OCI-LY3 (cell line): ENCODE data around the gene POLK.

ENCODE experiments used
- H2AFZ ChIP-seq: fragments of 200-600, 300-600 bp; shearing (Covaris generic); 2 replicates; pipeline ENCODE4 v1.6.0; 2014; ENCODE audit warnings: antibody characterized with exemption, low read depth, low read length
- H3K27ac ChIP-seq: fragments of 200-600, 300-600 bp; sonication (generic); 2 replicates; pipeline ENCODE4 v1.5.1; 2014; ENCODE audit warnings: mild to moderate bottlenecking, low read length, moderate library complexity, mixed read lengths
- H3K27me3 ChIP-seq: fragments of 200-600, 300-600 bp; sonication (generic); 2 replicates; pipeline ENCODE4 v1.6.1; 2014; ENCODE audit warnings: low read depth, low read length, mixed read lengths
- H3K36me3 ChIP-seq: fragments of 200-600, 300-600 bp; sonication (generic); replicated peaks from 2 replicates; pipeline ENCODE3; 2014; ENCODE audit warnings: low read depth, low read length, mixed read lengths
- H3K4me1 ChIP-seq: fragments of 300-600, 200-600 bp; sonication (generic); 2 replicates; pipeline ENCODE4 v1.6.1; 2014; ENCODE audit warnings: low read length, mixed read lengths
- H3K4me2 ChIP-seq: fragments of 200-600, 300-600 bp; sonication (generic); 2 replicates; pipeline ENCODE4 v1.6.1; 2014; ENCODE audit warnings: low read length, mixed read lengths
- H3K4me3 ChIP-seq: fragments of 300-600, 200-600 bp; sonication (generic); 2 replicates; pipeline ENCODE4 v1.5.1; 2014; ENCODE audit warnings: antibody characterized with exemption, mild to moderate bottlenecking, low read length, moderate library complexity
- H3K79me2 ChIP-seq: fragments of 300-600, 200-600 bp; shearing (Covaris generic); 2 replicates; pipeline ENCODE4 v1.6.1; 2014; ENCODE audit warnings: mild to moderate bottlenecking, low read length, mixed read lengths
- H3K9ac ChIP-seq: fragments of 300-600, 200-600 bp; shearing (Covaris generic); 2 replicates; pipeline ENCODE4 v1.6.0; 2014; ENCODE audit warnings: mild to moderate bottlenecking, low read length, moderate library complexity
- H3K9me3 ChIP-seq: fragments of 200-600, 300-600 bp; shearing (Covaris generic); 2 replicates; pipeline ENCODE4 v1.6.1; 2014; ENCODE audit warnings: low read length, mixed read lengths; ENCODE audit not compliant: insufficient read depth
- H4K20me1 ChIP-seq: fragments of 200-600, 300-600 bp; sonication (generic); 2 replicates; pipeline ENCODE4 v1.6.1; 2016; ENCODE audit warnings: low read length, mixed read lengths; ENCODE audit not compliant: insufficient read depth
- CTCF ChIP-seq: fragments of 200-600, 300-600 bp; sonication (generic); IDR thresholded peaks from 2 replicates; pipeline ENCODE4 v1.5.1; 2014; ENCODE audit warnings: antibody characterized with exemption, low read length, low read depth
- EZH2phosphoT487 ChIP-seq: fragments of 200-600 bp; shearing (Covaris generic); IDR thresholded peaks from 2 replicates; pipeline ENCODE4 v1.6.1; 2018; ENCODE audit warnings: antibody characterized with exemption, mixed run types, low read depth

POLK gene

GRCh38 chr5:75473463-75473862 lies 38.2 kb upstream of the POLK start:
- TF ChIP-seq EZH2phosphoT487 (no peak), CTCF (no peak)
- H3K4me3 ChIP-seq, result no peak overlapping the region
- peaks cover 9% of the 10 kb centered on the region for H3K9me3 ChIP-seq
- no peak overlapping the region for H2AFZ ChIP-seq
- peaks cover 20% of the 10 kb centered on the region for H4K20me1 ChIP-seq
- peaks cover 22% of the 10 kb centered on the region for H3K36me3 ChIP-seq
- H3K79me2 ChIP-seq, result peaks cover 40% of the 10 kb centered on the region
- H3K27ac ChIP-seq, result no peak overlapping the region
- no peak overlapping the region for H3K4me2 ChIP-seq
- H3K27me3 ChIP-seq, result no peaks in the 10 kb centered on the region
- no peak overlapping the region for H3K9ac ChIP-seq
- H3K4me1 ChIP-seq, result no peaks in the 10 kb centered on the region

- H4K20me1 ChIP-seq, result peaks cover 26% of the 10 kb centered on the region
- no peak for TF ChIP-seq EZH2phosphoT487
- no peak for TF ChIP-seq CTCF
- H3K27me3 ChIP-seq, result no peaks in the 10 kb centered on the region
- H3K4me2 ChIP-seq, result no peak overlapping the region
- H3K36me3 ChIP-seq, result peaks cover 14% of the 10 kb centered on the region
- H3K79me2 ChIP-seq, result peaks cover 40% of the 10 kb centered on the region
- no peak overlapping the region for H3K9ac ChIP-seq
- no peaks in the 10 kb centered on the region for H3K9me3 ChIP-seq
- H3K4me3 ChIP-seq, result no peak overlapping the region
- no peak overlapping the region for H2AFZ ChIP-seq
- H3K4me1 ChIP-seq, result no peaks in the 10 kb centered on the region
- no peak overlapping the region for H3K27ac ChIP-seq
These were observed 36.3 kb upstream of the POLK start for GRCh38 chr5:75475364-75475763.

GRCh38 chr5:75481024-75481423 lies 30.7 kb upstream of the POLK start:
- no peak overlapping the region for H3K27ac ChIP-seq
- peaks cover 65% of the 10 kb centered on the region for H3K79me2 ChIP-seq
- H2AFZ ChIP-seq, result no peak overlapping the region
- H3K9ac ChIP-seq, result no peak overlapping the region
- H3K4me1 ChIP-seq, result peaks cover 3% of the 10 kb centered on the region
- H4K20me1 ChIP-seq, result peaks cover 41% of the 10 kb centered on the region
- no peaks in the 10 kb centered on the region for H3K9me3 ChIP-seq
- H3K27me3 ChIP-seq, result no peaks in the 10 kb centered on the region
- H3K4me3 ChIP-seq, result no peak overlapping the region
- no peak for TF ChIP-seq EZH2phosphoT487
- TF ChIP-seq CTCF, result no peak
- no peak overlapping the region for H3K4me2 ChIP-seq
- no peaks in the 10 kb centered on the region for H3K36me3 ChIP-seq

GRCh38 chr5:75482482-75482881 lies 29.2 kb upstream of the POLK start:
- TF ChIP-seq CTCF (no peak), EZH2phosphoT487 (no peak)
- Histone ChIP-seq H3K4me3 (no peak overlapping the region), H3K4me1 (peaks cover 3% of the 10 kb centered on the region), H4K20me1 (peaks cover 38% of the 10 kb centered on the region), H3K79me2 (peaks cover 71% of the 10 kb centered on the region), H3K27me3 (no peaks in the 10 kb centered on the region), H3K9me3 (no peaks in the 10 kb centered on the region), H3K27ac (no peak overlapping the region), H3K36me3 (no peaks in the 10 kb centered on the region), H2AFZ (no peak overlapping the region), H3K4me2 (no peak overlapping the region), H3K9ac (no peak overlapping the region)
